Cardiac fibroblast (primary cell): ENCODE data around the gene CSTPP1.
A peak's percentile ranks its signal among the peaks of the same experiment; 100 is the strongest.

Experiments
- DNase-seq, 2 donors: peaks; one replicate each; pipeline versions ENCODE4 v3.0.0 to v3.0.0-alpha.2; 2010; ENCODE audit warnings: low read depth in 2 of 2
- H3K4me3 ChIP-seq, 2 donors: replicated peaks in 1 of 2; 1 replicate in 1 of 2; 2 replicates in 1 of 2; pipeline ENCODE4 v1.5.1; 2011; ENCODE audit warnings: low read depth in 2 of 2, low read length in 2 of 2, mild to moderate bottlenecking in 2 of 2, moderate library complexity in 1 of 2
- CTCF ChIP-seq: IDR thresholded peaks from one replicate; pipeline ENCODE4 v1.5.1; 2011; ENCODE audit warnings: low read depth, mild to moderate bottlenecking, low read length, inconsistent platforms

Gene CSTPP1

GRCh38 chr11:46930089-46930488, 6.5 kb upstream of the CSTPP1 start:
- H3K4me3 ChIP-seq: no peak overlapping the region
- peak; percentile 51 to 61 for DNase-seq
- TF ChIP-seq CTCF: no peak

DNA sequence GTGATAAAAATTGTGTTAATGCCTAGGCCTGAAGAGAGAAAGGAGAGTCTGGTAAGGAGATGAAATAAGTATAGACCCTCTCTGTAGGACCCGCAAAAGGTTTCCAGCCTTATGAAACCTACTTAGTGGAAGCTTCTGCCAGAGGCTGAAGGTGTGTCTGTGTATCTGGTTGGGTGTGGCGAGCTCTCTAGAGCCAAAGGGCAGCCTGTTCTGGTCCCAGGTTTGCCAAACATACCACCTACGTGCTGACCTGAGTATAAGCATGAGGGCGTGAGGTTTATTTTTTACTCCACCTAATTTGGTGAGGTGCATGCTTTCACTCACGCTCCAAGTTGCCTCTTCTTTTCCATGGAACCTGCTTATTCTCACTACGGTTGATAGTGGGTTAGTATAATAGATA, 5.6 kb downstream of the CSTPP1 start:
- TF ChIP-seq CTCF: no peak
- DNase-seq: no peak
- no peak overlapping the region for H3K4me3 ChIP-seq

GRCh38 chr11:46944356-46945075, 8.0 kb downstream of the CSTPP1 start:
- no peak for DNase-seq
- TF ChIP-seq CTCF: no peak
- no peak overlapping the region for H3K4me3 ChIP-seq

DNA sequence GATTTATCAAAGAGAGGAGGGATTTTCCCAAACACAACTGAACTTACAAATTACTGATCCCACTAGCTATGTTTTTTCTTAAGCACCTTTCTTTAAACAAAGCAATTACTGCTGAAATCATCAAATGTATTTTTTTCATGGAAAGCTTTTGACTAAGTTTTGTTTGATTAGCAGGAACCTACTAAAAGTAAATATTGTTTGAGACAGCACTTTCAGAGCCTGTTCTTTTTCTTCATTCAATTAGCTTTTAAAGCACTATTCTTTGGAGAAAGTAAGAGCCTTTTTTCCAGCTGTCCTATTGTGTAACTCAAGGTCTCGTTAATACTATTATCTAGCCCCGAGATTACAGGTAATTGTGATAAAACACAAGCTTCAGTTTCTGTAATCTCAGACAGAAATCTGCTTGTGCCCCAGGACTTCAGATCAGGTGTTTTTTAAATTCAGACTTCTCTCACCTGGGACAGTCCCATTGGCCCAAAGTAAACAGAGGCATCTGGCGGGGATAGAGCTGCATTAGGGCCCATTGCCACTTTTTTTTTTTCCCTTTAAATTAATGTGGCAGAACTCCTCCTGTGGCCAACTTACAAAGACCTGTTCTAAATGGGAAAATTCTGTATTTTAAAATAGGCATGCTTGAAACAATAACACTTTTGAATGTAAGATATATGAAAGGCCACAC, 11.0 kb downstream of the CSTPP1 start:
- TF ChIP-seq CTCF: no peak
- no peak for DNase-seq

DNA sequence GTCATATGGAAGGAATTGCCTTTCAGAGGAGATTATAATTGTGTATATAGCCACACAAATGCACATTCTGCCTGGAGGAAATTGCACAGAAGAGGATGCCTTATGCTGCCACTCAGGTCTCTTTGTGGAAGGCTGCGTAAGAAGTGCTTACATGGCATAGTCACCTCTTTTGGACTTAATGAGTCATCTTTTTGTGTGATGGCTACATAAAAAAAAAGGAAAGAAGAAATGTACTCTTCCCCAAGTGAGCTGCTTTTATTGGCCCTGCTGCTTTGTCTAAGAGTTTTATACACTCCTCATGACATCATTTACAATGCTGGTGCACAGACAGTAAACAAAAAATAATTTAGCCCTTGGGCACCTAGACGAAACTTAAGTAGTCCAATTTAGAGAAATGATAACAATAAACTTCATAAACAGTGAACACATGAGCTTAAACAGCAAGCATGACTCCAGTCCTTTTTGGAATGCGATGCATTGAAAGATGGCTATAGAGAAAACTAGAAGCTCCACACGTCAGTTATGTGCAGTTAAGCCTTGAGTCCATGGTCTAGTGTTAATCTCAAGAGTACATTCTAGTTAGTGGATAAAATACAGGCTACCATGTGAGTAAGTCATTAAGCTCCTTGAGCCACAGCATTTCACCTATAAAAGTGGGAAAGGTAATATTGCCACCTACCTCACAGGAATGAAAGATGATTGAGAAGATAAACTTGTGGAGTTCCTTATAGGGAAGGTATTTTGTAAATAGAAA, 12.0 kb downstream of the CSTPP1 start:
- no peak overlapping the region for H3K4me3 ChIP-seq
- DNase-seq: peak; percentile 66 to 87
- no peak for TF ChIP-seq CTCF

More for the DNA sequence above, 11.0 kb downstream of the CSTPP1 start:
- H3K4me3 ChIP-seq: no peak overlapping the region

GRCh38 chr11:46949297-46949696, 12.7 kb downstream of the CSTPP1 start:
- no peak for DNase-seq
- no peak for TF ChIP-seq CTCF
- no peak overlapping the region for H3K4me3 ChIP-seq
